Measurements from ENCODE around the gene GRIN2D.
"Not testable (repeated sequence)": the region's sequence is repeated elsewhere in the genome, so short reads cannot be mapped to it uniquely, and the experiment has no call there.

GRIN2D gene

DNA sequence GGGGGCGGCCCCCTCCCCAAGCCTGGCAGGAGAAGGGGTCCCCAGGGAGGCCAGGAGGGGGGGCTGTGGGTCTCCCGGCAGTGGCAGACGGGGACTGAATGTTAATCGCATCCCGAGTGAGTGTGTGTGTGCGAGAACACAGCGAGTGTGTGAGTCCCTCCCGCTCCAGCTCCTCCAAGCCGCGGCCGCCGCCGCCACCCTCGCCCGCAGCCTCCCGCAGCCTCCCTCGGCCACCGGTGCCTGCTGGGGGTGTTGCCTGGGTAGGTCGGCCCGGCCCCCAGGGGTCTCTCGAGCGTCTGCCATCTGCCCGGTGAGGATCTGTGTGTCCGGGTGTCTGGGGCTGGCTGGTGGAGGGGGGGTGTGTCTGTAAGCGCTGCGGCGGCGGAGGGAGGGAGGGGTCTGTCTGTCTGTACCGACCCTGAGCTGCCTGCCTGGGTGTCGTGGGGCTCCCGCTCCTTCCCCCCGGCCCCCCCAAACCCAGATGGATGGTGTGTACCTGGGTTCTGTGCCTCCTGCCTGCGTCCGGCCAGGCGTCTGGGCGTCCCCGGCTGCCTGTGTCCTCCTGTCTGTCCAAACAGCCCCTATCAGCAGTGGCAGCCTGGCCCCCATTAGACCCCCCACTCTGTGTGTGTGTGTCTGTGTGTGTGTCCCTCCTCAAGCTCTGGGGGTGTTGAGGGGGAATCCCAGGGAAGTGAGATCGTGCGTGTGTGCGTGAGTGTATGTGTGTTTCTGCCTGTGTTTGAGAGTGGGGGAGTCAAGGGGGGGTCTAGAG lies at the start of gene GRIN2D:
Gene GRIN2D, plus strand, starts transcription at position 110 of the 772 bp plus-strand sequence. CDS start 4,725 bp downstream, outside the sequence.
- no peak for DNase-seq

- no peak for DNase-seq
Measured at GRCh38 chr19:48344892-48345291, 48.6 kb upstream of the GRIN2D start.

GRCh38 chr19:48346191-48346590 lies 47.3 kb upstream of the GRIN2D start:
- no peak for DNase-seq

- DNase-seq: no peak
Measured at GRCh38 chr19:48348045-48348444, 45.4 kb upstream of the GRIN2D start.

- DNase-seq: no peak
Measured at GRCh38 chr19:48348737-48349136, 44.7 kb upstream of the GRIN2D start.

GRCh38 chr19:48350856-48351255 lies 42.6 kb upstream of the GRIN2D start:
- no peak for DNase-seq

GRCh38 chr19:48351341-48351752 lies 42.1 kb upstream of the GRIN2D start:
- peak; percentile 88 to 89 for DNase-seq

DNA sequence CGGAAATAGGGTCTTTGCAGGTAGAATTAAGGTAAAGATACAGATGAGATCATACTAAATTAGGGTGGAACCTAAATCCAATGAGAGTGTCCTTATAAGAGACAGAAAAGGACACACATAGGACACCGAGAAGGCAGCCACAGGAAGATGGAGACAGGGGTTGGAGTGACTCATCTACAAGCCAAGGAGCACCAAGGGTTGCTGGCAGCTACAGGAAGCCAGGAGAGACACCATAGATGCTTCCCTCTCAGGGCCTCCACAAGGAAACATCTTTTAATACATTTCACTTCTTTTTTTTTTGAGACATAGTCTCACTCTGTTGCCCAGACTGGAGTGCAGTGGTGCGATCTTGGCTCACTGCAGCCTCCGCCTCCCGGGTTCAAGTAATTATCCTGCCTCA lies 39.8 kb upstream of the GRIN2D start:
- DNase-seq: no peak

- DNase-seq: no peak
Measured at GRCh38 chr19:48354332-48354992, 39.0 kb upstream of the GRIN2D start.

DNA sequence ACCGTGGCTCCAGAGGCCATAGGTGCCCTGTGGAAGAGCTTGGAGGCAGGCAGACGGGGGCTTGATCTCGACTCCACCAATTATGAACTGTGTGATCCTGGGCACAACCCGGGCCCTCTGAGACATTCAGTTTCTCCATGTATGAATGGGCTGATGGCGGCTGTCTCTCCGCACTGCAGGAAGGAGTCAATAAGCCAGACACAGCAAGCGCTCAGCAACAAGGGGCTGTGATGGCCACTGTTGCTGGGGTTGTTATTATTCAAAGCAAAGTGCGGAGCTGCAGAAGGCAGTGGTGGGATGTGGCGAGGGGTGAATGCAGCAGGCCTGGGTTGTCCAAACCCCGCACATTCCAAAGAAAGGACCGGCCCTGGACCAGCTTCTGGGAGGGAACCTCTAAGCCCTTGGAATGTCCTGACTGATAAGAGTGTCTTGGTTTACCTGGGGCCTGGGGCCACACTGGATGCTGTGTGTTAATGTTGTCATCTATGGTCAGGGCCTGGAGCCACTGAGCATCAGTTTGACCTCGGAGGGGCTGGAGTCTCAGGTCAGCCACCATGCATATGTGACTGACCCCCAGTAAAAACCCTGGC lies 38.0 kb upstream of the GRIN2D start:
- DNase-seq: no peak

- no peak for DNase-seq
Measured at GRCh38 chr19:48359123-48359522, 34.3 kb upstream of the GRIN2D start.

DNA sequence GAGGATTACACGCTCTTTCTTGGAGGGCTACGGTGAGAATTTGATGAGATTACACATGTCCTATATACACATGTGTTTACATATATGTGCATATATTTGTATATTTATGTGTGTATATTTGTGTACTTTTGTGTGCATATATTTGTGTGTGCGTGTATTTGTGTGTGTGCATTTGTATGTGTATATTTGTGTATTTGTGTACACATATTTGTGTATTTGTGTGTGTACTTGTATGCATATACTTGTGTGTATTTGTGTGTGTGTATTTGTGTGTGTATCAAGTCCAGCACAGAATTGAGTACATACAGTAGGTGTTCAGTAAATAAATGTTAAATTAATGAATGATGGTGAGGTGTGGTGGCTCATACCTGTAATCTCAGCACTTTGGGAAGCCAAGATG lies 31.6 kb upstream of the GRIN2D start:
- no peak for DNase-seq

- DNase-seq: peak; percentile 87 to 93
Measured at GRCh38 chr19:48362716-48363499, 30.6 kb upstream of the GRIN2D start.

- DNase-seq: no peak
Measured at GRCh38 chr19:48363500-48363809, 30.0 kb upstream of the GRIN2D start.

- DNase-seq: peak; percentile 96
Measured at GRCh38 chr19:48363810-48364597, 29.5 kb upstream of the GRIN2D start, which contains the start of the genes SYNGR4 and TMEM143. SYNGR4 (plus strand) TSS chr19:48364367; CDS start chr19:48365843, 1,476 bp downstream. TMEM143 (minus strand) TSS chr19:48363940; CDS start chr19:48363920, 20 bp downstream.

DNA sequence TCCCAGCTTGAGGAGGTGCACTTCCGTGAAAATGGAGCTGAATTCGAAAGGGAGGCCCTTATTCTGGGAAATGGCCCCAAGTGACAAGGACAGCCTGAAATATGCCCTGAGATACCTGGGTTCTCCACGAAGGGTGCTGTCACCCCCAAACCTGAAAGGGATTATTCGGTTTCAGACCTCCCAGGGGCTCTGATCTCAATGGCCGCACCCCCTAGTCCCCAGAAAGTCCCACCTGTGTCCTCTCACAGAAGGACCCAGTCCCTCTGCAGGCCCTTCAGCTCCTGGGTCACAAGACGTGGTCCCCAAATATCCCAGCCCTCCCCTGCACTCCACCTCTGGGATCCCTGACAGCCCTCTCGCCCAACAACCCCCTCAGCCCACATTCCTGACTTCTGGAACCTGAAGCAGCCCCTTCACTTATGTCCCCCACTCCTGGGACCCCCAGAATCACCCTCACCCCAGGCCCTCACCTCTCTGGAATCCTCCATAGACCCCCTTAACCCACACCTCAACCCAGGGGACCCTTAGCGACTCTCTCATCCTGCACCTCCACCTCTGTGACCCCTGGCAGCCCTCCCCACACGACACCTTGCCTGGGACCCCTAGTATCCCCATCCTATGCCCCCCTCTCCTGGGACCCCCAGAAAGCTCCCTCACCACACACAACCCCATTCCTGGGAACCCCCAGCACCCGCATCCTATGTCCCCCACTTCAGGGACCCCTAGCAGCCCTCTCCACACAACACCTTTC lies 28.7 kb upstream of the GRIN2D start:
- no peak for DNase-seq

DNA sequence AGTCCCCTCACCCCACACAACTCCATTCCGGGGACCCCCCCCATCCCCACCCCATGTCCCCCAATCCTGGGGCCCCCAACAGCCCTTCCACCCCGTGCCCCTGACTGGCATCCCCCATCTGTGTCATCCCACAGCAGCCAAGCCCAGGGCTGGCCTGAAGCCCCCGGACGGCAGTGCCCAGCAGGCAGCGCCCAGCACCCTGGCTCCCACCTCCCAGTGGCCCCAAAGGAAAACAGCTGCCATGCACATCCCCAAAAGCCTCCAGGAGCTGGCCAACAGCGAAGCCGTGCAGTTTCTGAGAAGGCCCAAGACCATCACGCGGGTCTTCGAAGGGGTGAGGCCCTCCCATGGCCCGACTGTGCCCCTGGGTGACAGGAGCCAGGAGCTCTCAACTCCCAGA lies 27.9 kb upstream of the GRIN2D start:
- no peak for DNase-seq

DNA sequence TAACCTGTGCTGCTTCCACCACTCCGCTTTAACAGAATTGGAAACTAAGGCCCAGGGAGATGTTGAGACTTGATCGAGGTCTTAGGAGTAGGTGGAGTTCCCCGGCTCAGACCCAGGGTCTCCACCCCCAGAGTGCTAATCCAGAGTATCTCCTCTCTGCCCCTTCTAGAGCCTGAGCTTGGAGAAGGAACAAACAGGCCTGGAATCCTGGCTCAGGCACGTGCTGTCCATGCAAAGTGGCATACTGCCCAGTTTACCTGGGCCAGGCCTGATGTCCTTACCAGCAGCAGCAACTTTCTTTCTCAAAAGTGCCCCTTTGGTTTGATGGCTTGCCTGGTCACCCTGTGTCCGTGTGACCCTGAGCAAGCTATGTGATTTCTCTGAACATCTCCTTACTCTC lies 25.6 kb upstream of the GRIN2D start:
- no peak for DNase-seq

DNA sequence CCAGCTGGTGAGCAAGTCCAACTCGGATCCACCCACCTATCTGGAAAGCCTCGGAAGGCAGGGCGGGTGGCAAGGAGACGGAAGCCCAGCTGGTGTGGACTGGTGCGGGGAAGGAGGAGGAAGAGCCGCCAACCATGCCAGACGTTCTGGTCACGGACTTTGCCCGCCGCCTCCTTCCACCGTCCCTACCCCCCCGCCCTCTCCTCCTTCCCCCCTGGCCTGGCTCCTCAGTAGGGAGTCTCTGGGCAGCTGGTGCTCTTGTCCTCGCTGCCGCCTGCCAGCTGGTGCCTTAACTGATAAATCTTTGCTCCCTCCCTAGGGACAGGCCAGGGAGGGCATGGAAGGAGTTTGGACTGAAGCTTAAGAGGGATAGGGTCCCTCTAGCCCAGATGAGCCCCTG lies 24.5 kb upstream of the GRIN2D start:
- no peak for DNase-seq

GRCh38 chr19:48370955-48371354 lies 22.5 kb upstream of the GRIN2D start:
- DNase-seq: no peak

GRCh38 chr19:48371367-48371766 lies 22.1 kb upstream of the GRIN2D start:
- no peak for DNase-seq

DNA sequence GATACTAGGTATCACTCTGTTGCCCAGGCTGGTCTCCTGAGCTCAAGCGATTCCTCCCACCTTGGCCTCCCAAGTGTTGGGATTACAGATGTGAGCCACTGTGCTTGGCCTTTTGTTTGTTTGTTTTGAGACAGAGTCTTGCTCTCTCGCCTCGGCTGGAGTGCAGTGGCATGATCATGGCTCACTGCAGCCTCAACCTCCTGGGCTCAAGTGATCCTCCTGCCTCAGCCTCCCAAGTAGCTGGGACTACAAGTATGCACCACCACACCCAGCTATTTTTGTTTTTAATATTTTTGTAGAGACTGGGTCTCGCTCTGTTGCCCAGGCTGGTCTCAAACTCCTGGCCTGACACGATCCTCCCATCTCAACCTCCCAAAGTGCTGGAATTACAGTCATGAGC lies 21.7 kb upstream of the GRIN2D start:
- not testable (repeated sequence) for DNase-seq

All from stimulated activated CD4-positive, alpha-beta T cell treated with anti-CD3 and anti-CD28 coated beads, Interleukin-2, amount 100 ng/mL, for 24 hours (primary cell).